ENCODE measurements around the gene NANP. TPM values are rescaled to one million over a fixed set of nuclear protein-coding genes. Genes with fewer than 3 reads are reported as not detected.

The NANP gene
- total RNA-seq, 2 experiments from 2014 or later = 1.1 to 1.2 TPM

DNA sequence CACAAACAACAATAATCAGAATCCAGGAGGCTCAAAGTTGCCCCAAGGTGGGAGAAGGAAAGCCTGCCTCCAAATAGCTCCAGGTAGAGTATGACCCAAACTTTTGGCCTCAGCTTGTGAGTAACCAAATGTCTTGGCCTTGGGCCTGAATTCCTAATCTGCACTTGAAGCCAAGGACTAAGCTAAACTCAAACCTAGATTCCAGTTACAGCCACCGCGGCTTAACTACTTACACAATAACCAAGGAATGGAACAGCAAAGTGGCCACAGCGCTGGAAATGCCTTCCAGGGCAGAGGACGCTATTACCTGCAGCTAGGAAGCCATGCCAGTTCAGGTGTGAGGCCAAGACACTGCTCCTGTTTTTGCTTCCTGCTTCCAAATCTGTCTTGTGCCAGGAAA is 43.1 kb downstream of the NANP start:
- Mint-ChIP-seq H3K4me1 (ENCODE audit: low read depth) (peaks cover 10% of the 10 kb centered on the region), H3K27me3 (peaks cover 8% of the 10 kb centered on the region), H3K36me3 (ENCODE audit: low read depth) (no peaks in the 10 kb centered on the region), H3K9me3 (no peaks in the 10 kb centered on the region), H3K27ac (no peak overlapping the region), H3K4me3 (no peak overlapping the region)
- Histone ChIP-seq H3K27me3 (ENCODE audit: control insufficient read depth in 1 of 2, insufficient read depth in 2 of 2, low read length in 2 of 2) (no peaks in the 10 kb centered on the region), H3K4me1 (ENCODE audit: insufficient read depth, low read length) (peaks cover 7% of the 10 kb centered on the region), H3K27ac (ENCODE audit: low read depth in 1 of 2, low read length in 2 of 2) (no peak overlapping the region), H3K9me3 (ENCODE audit: control insufficient read depth in 1 of 2, insufficient read depth in 1 of 2, low read length in 2 of 2) (no peaks in the 10 kb centered on the region), H3K4me3 (ENCODE audit: low read length) (no peak overlapping the region), H3K36me3 (ENCODE audit: insufficient read depth, low read length) (no peaks in the 10 kb centered on the region)
- DNase-seq = no peak
- TF ChIP-seq, protein P1, sequence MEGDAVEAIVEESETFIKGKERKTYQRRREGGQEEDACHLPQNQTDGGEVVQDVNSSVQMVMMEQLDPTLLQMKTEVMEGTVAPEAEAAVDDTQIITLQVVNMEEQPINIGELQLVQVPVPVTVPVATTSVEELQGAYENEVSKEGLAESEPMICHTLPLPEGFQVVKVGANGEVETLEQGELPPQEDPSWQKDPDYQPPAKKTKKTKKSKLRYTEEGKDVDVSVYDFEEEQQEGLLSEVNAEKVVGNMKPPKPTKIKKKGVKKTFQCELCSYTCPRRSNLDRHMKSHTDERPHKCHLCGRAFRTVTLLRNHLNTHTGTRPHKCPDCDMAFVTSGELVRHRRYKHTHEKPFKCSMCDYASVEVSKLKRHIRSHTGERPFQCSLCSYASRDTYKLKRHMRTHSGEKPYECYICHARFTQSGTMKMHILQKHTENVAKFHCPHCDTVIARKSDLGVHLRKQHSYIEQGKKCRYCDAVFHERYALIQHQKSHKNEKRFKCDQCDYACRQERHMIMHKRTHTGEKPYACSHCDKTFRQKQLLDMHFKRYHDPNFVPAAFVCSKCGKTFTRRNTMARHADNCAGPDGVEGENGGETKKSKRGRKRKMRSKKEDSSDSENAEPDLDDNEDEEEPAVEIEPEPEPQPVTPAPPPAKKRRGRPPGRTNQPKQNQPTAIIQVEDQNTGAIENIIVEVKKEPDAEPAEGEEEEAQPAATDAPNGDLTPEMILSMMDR (IDR thresholded peaks at IDR 0.05) = no peak
- ChIA-PET POLR2A (interaction anchor here (0.6 kb wide), 1 partner anchor 14 kb away, joined by 3 read pairs; no protein-coding TSS in a partner anchor), CTCF (no interaction called here)
- no peak for ATAC-seq (ENCODE audit: poor library complexity)
- intact Hi-C loops (cut with DNase I, micrococcal nuclease) = no loop called here

DNA sequence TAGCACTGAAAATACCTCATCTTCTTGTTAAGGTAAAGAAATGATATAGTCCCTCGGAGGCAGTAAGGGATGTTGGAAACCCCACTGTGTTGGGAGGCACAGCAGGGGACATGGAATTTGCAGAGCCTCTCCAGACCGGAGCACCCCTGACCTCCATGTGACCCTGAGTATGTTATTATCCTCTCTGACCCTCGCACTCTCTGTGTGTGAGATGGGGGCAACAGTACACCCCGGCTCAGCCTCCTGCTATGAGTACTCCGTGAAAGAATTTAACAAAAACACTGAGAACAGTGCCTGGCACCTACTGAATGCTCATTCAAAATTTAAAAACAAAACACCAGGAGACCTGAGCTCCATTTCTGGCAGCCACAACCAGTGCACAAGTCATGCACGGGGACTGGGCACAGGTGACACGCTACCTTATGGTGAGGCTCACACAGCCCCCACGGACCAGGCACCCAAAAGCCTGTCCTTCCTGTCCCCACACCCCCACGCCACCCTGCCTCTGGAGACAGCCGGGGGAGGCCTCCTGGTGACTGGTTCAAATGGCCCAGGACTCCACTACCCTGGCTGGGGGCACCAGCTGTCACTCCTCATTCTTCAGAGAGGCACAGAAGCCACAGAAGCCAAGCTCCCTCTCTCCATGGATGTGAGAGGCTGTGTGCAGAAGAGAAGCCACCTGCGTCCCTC is 44.6 kb downstream of the NANP start:
- CTCF ChIA-PET = no interaction called here
- H3K36me3 Mint-ChIP-seq (ENCODE audit: low read depth) = no peaks in the 10 kb centered on the region

DNA sequence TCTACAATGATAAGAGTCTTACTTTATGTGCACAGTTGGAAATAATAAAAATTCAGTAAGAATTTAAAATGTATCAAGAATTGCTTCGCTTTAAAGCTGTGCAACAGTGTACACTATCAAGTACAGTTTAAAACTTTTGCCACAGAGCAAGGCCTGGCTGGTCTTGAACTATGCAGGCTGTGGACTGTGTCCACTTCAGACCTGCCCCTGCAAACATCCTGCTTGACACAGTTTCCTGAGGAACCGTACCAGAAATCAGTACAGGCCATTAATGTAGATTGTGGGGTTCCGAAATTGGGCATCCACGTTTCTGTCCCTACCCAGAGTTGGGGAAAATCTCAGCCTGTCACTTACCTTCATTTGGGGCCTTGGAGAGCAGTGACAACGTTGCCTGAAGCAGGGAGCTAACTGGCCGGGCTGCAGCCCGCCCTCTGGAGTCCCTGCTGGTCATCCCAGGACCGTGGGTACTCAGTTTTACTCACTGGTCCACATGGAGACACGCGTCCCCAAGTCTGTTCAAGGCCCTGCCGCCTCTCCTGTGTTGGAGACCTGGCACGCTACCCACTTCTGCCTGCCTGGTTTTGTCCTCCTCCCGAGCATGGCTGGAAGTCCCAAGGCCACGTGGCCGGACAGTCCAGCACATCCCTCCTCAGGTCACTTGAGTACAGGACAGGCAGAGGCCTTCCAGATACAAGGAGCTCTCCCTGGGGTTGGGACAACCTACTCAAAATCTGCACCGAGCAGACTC is 46.9 kb downstream of the NANP start:
- Histone ChIP-seq H3K4me1 (ENCODE audit: insufficient read depth, low read length) (no peaks in the 10 kb centered on the region), H3K27me3 (ENCODE audit: control insufficient read depth in 1 of 2, insufficient read depth in 2 of 2, low read length in 2 of 2) (no peaks in the 10 kb centered on the region), H3K36me3 (ENCODE audit: insufficient read depth, low read length) (no peaks in the 10 kb centered on the region), H3K9me3 (ENCODE audit: control insufficient read depth in 1 of 2, insufficient read depth in 1 of 2, low read length in 2 of 2) (no peaks in the 10 kb centered on the region), H3K4me3 (ENCODE audit: low read length) (no peak overlapping the region), H3K27ac (ENCODE audit: low read depth in 1 of 2, low read length in 2 of 2) (no peak overlapping the region)
- Mint-ChIP-seq H3K27me3 (no peaks in the 10 kb centered on the region), H3K36me3 (ENCODE audit: low read depth) (no peaks in the 10 kb centered on the region), H3K4me3 (no peak overlapping the region), H3K9me3 (no peaks in the 10 kb centered on the region), H3K27ac (no peak overlapping the region), H3K4me1 (ENCODE audit: low read depth) (no peaks in the 10 kb centered on the region)
- DNase-seq (no peak), ATAC-seq (ENCODE audit: poor library complexity) (no peak)
- TF ChIP-seq, protein P1 (IDR thresholded peaks at IDR 0.05) = no peak
- intact Hi-C loops (cut with DNase I, micrococcal nuclease) = no loop called here
- ChIA-PET CTCF (no interaction called here), POLR2A (no interaction called here)

More for the DNA sequence above, 44.6 kb downstream of the NANP start:
- H3K4me3 Mint-ChIP-seq = no peak overlapping the region
- Histone ChIP-seq H3K27me3 (ENCODE audit: control insufficient read depth in 1 of 2, insufficient read depth in 2 of 2, low read length in 2 of 2) (no peaks in the 10 kb centered on the region), H3K36me3 (ENCODE audit: insufficient read depth, low read length) (no peaks in the 10 kb centered on the region), H3K27ac (ENCODE audit: low read depth in 1 of 2, low read length in 2 of 2) (no peak overlapping the region), H3K9me3 (ENCODE audit: control insufficient read depth in 1 of 2, insufficient read depth in 1 of 2, low read length in 2 of 2) (no peaks in the 10 kb centered on the region), H3K4me3 (ENCODE audit: low read length) (no peak overlapping the region), H3K4me1 (ENCODE audit: insufficient read depth, low read length) (no peaks in the 10 kb centered on the region)
- intact Hi-C loops (cut with DNase I, micrococcal nuclease) = no loop called here
- POLR2A ChIA-PET = no interaction called here
- ATAC-seq (ENCODE audit: poor library complexity) (no peak), DNase-seq (no peak)
- peaks cover 5% of the 10 kb centered on the region for H3K4me1 Mint-ChIP-seq (ENCODE audit: low read depth)
- no peak overlapping the region for H3K27ac Mint-ChIP-seq
- TF ChIP-seq, protein P1 (IDR thresholded peaks at IDR 0.05) = no peak
- peaks cover 4% of the 10 kb centered on the region for H3K27me3 Mint-ChIP-seq
- no peaks in the 10 kb centered on the region for H3K9me3 Mint-ChIP-seq
